ENCODE measurements around the gene METTL21A. TPM values are rescaled to one million over a fixed set of nuclear protein-coding genes. Genes with fewer than 3 reads are reported as not detected.

METTL21A gene
- total and polyA plus RNA-seq, 2 of the 13 experiments (the other 11 are each of a cell fraction or from before 2014, with no cell fraction given), result 42.4 to 61.2 TPM

- TF ChIP-seq CEBPZ (IDR thresholded peaks at IDR 0.05; ENCODE audit: low read length) (no peak), ZNF431 (CRISPR knock-in tag; IDR thresholded peaks at IDR 0.05; ENCODE audit: borderline replicate concordance, low read depth) (peak; percentile 89; the same call in 1 of the 2 replicates), USF2 (IDR thresholded peaks at IDR 0.05; ENCODE audit: low read depth, low read length) (no peak), USF2 (CRISPR knock-in tag; IDR thresholded peaks at IDR 0.05; ENCODE audit: borderline replicate concordance) (no peak; the same call in 1 of the 2 replicates), JARID2 (CRISPR knock-in tag; IDR thresholded peaks at IDR 0.05; ENCODE audit: insufficient replicate concordance) (no peak), ESRRA (CRISPR knock-in tag; IDR thresholded peaks at IDR 0.05; ENCODE audit: low read depth) (no peak; the same call in none of the 2 replicates), ZNF501 (CRISPR knock-in tag; IDR thresholded peaks at IDR 0.05) (peak; percentile 78), SAP130 (CRISPR knock-in tag; IDR thresholded peaks at IDR 0.05; ENCODE audit: low read depth) (peak; percentile 84), CENPX (CRISPR knock-in tag; IDR thresholded peaks at IDR 0.05) (no peak), SMAD3 (CRISPR knock-in tag; IDR thresholded peaks at IDR 0.05) (peak; percentile 90), RELA (CRISPR knock-in tag; IDR thresholded peaks at IDR 0.05) (peak; percentile 98), BRCA1 (CRISPR knock-in tag; IDR thresholded peaks at IDR 0.05) (no peak), HMG20A (CRISPR knock-in tag; IDR thresholded peaks at IDR 0.05; ENCODE audit: borderline replicate concordance) (peak; percentile 53; the same call in 1 of the 2 replicates), IKZF1 (IDR thresholded peaks at IDR 0.05) (no peak), ZNF335 (CRISPR knock-in tag; IDR thresholded peaks at IDR 0.05) (peak; percentile 69; the same call in 1 of the 2 replicates), CREB1 (IDR thresholded peaks at IDR 0.05) (peak; percentile 87), CREB1 (CRISPR knock-in tag; IDR thresholded peaks at IDR 0.05) (peak; percentile 86)
- TF ChIP-seq, protein P1, sequence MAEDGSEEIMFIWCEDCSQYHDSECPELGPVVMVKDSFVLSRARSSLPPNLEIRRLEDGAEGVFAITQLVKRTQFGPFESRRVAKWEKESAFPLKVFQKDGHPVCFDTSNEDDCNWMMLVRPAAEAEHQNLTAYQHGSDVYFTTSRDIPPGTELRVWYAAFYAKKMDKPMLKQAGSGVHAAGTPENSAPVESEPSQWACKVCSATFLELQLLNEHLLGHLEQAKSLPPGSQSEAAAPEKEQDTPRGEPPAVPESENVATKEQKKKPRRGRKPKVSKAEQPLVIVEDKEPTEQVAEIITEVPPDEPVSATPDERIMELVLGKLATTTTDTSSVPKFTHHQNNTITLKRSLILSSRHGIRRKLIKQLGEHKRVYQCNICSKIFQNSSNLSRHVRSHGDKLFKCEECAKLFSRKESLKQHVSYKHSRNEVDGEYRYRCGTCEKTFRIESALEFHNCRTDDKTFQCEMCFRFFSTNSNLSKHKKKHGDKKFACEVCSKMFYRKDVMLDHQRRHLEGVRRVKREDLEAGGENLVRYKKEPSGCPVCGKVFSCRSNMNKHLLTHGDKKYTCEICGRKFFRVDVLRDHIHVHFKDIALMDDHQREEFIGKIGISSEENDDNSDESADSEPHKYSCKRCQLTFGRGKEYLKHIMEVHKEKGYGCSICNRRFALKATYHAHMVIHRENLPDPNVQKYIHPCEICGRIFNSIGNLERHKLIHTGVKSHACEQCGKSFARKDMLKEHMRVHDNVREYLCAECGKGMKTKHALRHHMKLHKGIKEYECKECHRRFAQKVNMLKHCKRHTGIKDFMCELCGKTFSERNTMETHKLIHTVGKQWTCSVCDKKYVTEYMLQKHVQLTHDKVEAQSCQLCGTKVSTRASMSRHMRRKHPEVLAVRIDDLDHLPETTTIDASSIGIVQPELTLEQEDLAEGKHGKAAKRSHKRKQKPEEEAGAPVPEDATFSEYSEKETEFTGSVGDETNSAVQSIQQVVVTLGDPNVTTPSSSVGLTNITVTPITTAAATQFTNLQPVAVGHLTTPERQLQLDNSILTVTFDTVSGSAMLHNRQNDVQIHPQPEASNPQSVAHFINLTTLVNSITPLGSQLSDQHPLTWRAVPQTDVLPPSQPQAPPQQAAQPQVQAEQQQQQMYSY (CRISPR knock-in tag; IDR thresholded peaks at IDR 0.05), result no peak
Observed at GRCh38 chr2:207625014-207625907, at the start of gene METTL21A (continued).

All from HepG2 (cell line).